Breast epithelium (tissue), 3 donors: ENCODE results near the gene PILRB.

ENCODE experiments used
- POLR2AphosphoS5 ChIP-seq, 3 donors: sonication (generic); formaldehyde crosslinking; IDR thresholded peaks; one replicate each; pipeline ENCODE4 v1.6.1; 2017; ENCODE audit warnings: antibody characterized with exemption in 3 of 3
- TF ChIP-seq, protein P1 (sequence below), 3 donors: fragments of 450-650 bp; IDR thresholded peaks; one replicate each; pipeline ENCODE4 v1.5.1; 2016 to 2017; ENCODE audit warnings: antibody characterized with exemption in 3 of 3, mild to moderate bottlenecking in 3 of 3, moderate library complexity in 3 of 3

DNA sequence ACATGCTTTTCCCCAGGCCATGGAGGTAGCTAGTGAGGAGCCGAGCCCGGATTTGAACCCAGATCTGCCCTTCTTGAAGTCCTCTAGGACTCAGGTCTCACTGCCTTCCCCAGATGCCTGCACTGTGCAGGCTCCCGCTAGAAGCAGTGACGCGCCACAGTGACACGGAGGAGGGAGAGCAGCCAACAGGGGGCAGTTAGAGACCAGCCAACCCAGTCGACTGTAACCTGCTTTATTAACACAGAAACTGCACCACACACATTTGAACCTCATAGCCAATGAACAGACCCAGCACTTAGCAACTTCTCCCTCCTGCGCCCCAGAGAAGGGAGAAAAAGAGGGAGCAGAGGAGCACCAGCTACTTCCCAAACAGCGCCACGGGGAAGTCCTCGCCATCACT, 42.7 kb downstream of the PILRB start:
- TF ChIP-seq POLR2AphosphoS5 (IDR thresholded peaks at IDR 0.05), result no peak
- TF ChIP-seq, protein P1, sequence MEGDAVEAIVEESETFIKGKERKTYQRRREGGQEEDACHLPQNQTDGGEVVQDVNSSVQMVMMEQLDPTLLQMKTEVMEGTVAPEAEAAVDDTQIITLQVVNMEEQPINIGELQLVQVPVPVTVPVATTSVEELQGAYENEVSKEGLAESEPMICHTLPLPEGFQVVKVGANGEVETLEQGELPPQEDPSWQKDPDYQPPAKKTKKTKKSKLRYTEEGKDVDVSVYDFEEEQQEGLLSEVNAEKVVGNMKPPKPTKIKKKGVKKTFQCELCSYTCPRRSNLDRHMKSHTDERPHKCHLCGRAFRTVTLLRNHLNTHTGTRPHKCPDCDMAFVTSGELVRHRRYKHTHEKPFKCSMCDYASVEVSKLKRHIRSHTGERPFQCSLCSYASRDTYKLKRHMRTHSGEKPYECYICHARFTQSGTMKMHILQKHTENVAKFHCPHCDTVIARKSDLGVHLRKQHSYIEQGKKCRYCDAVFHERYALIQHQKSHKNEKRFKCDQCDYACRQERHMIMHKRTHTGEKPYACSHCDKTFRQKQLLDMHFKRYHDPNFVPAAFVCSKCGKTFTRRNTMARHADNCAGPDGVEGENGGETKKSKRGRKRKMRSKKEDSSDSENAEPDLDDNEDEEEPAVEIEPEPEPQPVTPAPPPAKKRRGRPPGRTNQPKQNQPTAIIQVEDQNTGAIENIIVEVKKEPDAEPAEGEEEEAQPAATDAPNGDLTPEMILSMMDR (IDR thresholded peaks at IDR 0.05), result no peak
